ENCODE data around the gene CSF1. TPM values are rescaled to one million over a fixed set of nuclear protein-coding genes. Genes with fewer than 3 reads are reported as not detected.

Gene CSF1
- total RNA-seq, 4 donors from 2014 or later: 33.5 to 127 (median 62.3) TPM

DNA sequence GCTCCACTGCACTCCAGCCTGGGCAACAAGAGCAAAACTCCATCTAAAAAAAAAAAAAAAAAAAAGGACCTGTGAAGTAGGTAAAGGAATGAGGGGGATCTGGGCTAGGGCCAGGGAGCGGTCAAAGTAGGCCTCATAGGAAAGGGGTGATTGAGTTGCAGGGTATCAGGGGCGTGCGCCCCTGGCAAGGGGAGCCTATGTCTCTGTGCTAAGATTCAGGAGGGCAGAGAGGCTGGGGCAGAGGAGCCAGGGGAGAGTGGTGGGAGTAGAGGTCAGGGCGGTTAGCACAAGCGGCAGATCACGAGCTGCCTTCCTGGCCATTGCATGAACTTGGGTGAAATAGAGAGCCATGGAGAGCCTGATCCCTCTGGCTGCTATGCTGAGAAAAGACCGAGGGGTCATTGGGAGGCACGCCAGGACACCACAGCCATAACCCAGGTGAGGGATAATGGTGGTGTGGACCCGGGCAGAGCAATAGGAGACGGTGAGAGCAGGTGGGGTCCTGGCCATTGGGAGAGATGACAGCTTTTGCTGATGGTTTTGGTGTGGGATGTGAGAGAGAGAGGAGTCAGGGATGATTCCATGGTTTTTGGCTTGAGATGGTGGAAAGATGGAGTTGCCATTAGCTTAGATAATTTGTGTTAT is 30.6 kb upstream of the CSF1 start:
- 93 to 97% methylated on average over 10 of the region's 10 CpGs for WGBS, 2 donors

GRCh38 chr1:109880971-109881894 is 29.4 kb upstream of the CSF1 start:
- H3K4me1 ChIP-seq: peaks cover 28 to 52% of the 10 kb centered on the region in 2 donors
- no peak for DNase-seq
- intact Hi-C loops (cut with DNase I): no loop called here
- H3K9me3 ChIP-seq: no peaks in the 10 kb centered on the region
- H3K27ac ChIP-seq: no peak overlapping the region
- no peaks in the 10 kb centered on the region for H3K36me3 ChIP-seq
- WGBS, 2 donors: 78 to 91% methylated on average over 18 to 19 of the region's 20 CpGs
- H3K27me3 ChIP-seq: no peaks in the 10 kb centered on the region
- no peak overlapping the region for H3K4me3 ChIP-seq (replicated peaks in 1 of 3)
- no peak for TF ChIP-seq CTCF (IDR thresholded peaks at IDR 0.05)
- TF ChIP-seq POLR2A (IDR thresholded peaks at IDR 0.05): no peak

More for the DNA sequence above, 30.6 kb upstream of the CSF1 start:
- TF ChIP-seq CTCF (IDR thresholded peaks at IDR 0.05) (no peak), POLR2A (IDR thresholded peaks at IDR 0.05) (no peak)
- Histone ChIP-seq H3K4me3 (replicated peaks in 1 of 3) (no peak overlapping the region), H3K4me1 (peaks cover 23 to 45% of the 10 kb centered on the region in 2 donors), H3K27ac (no peak overlapping the region), H3K9me3 (no peaks in the 10 kb centered on the region), H3K27me3 (no peaks in the 10 kb centered on the region), H3K36me3 (no peaks in the 10 kb centered on the region)
- intact Hi-C loops (cut with DNase I): no loop called here
- DNase-seq: no peak

DNA sequence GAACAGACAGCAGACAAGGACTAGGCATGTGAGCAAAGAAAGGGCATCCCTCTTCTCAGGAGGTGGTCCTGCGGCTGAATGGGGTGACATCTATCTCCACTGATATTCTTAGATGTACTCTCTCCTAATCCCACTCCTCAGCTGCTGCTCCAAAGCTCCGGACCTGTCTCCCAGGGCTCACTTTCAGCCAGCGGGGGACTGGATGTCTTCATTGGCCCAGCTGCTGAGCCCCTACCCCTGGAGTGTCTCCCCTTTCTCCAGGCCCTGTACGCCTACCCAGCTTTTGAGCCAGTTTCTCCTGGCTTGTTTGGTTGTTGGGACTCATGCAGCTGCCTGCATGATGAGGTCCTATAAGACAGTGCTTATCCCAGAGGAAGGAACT is 28.8 kb upstream of the CSF1 start:
- no peak overlapping the region for H3K4me3 ChIP-seq (replicated peaks in 1 of 3)
- no peaks in the 10 kb centered on the region for H3K9me3 ChIP-seq
- no peak for DNase-seq
- TF ChIP-seq POLR2A (IDR thresholded peaks at IDR 0.05): no peak
- no peak for TF ChIP-seq CTCF (IDR thresholded peaks at IDR 0.05)
- H3K27ac ChIP-seq: peak overlapping the region in 1 of 3 donors; percentile 43
- no peaks in the 10 kb centered on the region for H3K36me3 ChIP-seq
- intact Hi-C loops (cut with DNase I): no loop called here
- H3K4me1 ChIP-seq: peaks cover 22 to 47% of the 10 kb centered on the region in 2 donors
- no peaks in the 10 kb centered on the region for H3K27me3 ChIP-seq
- WGBS, 2 donors: 88 to 97% methylated on average over 4 of the region's 4 CpGs

GRCh38 chr1:109882288-109883245 is 28.1 kb upstream of the CSF1 start:
- H3K27me3 ChIP-seq: no peaks in the 10 kb centered on the region
- H3K4me3 ChIP-seq (replicated peaks in 1 of 3): no peak overlapping the region
- H3K4me1 ChIP-seq: peaks cover 18 to 41% of the 10 kb centered on the region in 2 donors
- peak overlapping the region in 2 of 3 donors; percentile 36 to 43 for H3K27ac ChIP-seq
- no peak for TF ChIP-seq POLR2A (IDR thresholded peaks at IDR 0.05)
- TF ChIP-seq CTCF (IDR thresholded peaks at IDR 0.05): no peak
- intact Hi-C loops (cut with DNase I): no loop called here
- no peaks in the 10 kb centered on the region for H3K9me3 ChIP-seq
- H3K36me3 ChIP-seq: no peaks in the 10 kb centered on the region
- peak; percentile 59 to 64 for DNase-seq
- WGBS, 2 donors: 86 to 88% methylated on average over 13 to 15 of the region's 15 CpGs

Data from thyroid gland (tissue), 4 donors.